Prostate gland (tissue), 2 donors: ENCODE results near the gene RMP24.

Source experiments
- CTCF ChIP-seq, 4 experiments: fragments of 200-600 bp in 2 of 4; fragments of 450-650 bp in 2 of 4; sonication (generic) in 2 of 4; IDR thresholded peaks; 1 replicate in 3 of 4; 2 replicates in 1 of 4; pipeline ENCODE4 v1.5.1; 2016 to 2019; ENCODE audit warnings: antibody characterized with exemption in 4 of 4, mild to moderate bottlenecking in 2 of 4, moderate library complexity in 2 of 4
- POLR2A ChIP-seq: fragments of 450-650 bp; IDR thresholded peaks from one replicate; pipeline ENCODE4 v1.6.1; 2016; ENCODE audit warnings: antibody characterized with exemption, mild to moderate bottlenecking

- TF ChIP-seq POLR2A (no peak), CTCF (IDR thresholded peaks at IDR 0.05) (no peak)
These were observed 29.8 kb upstream of the RMP24 start for GRCh38 chr18:35942661-35943060.
